ENCODE measurements around the gene SAMD4A.

- no peak for TF ChIP-seq CTCF (conservative IDR thresholded peaks at IDR 0.05 in 1 of 2, IDR thresholded peaks at IDR 0.05 in 1 of 2; ENCODE audit: low read depth in 1 of 2, low read length in 2 of 2)
- no peak for TF ChIP-seq EZH2 (IDR thresholded peaks at IDR 0.05; ENCODE audit: low read length, missing control alignments)
These were observed 71.2 kb downstream of the SAMD4A start for GRCh38 chr14:54638135-54638446.

Measured in fibroblast of lung (primary cell).